OCI-LY1 (cell line): Measurements from ENCODE around the gene KIRREL2.

ENCODE experiments used
- EZH2 ChIP-seq: fragments of 200-600 bp; sonication (generic), shearing (Covaris generic); IDR thresholded peaks from 2 replicates; pipeline ENCODE4 v1.8.0; 2017; ENCODE audit warnings: borderline replicate concordance, mixed run types, mild to moderate bottlenecking, antibody characterized with exemption, low read length, moderate library complexity, mixed read lengths
- TF ChIP-seq, protein P1 (sequence below): fragments of 200-600 bp; sonication (generic), shearing (Covaris generic); IDR thresholded peaks from 2 replicates; pipeline ENCODE4 v1.5.1; 2017; ENCODE audit warnings: mild to moderate bottlenecking, antibody characterized with exemption, low read length, moderate library complexity, mixed read lengths

DNA sequence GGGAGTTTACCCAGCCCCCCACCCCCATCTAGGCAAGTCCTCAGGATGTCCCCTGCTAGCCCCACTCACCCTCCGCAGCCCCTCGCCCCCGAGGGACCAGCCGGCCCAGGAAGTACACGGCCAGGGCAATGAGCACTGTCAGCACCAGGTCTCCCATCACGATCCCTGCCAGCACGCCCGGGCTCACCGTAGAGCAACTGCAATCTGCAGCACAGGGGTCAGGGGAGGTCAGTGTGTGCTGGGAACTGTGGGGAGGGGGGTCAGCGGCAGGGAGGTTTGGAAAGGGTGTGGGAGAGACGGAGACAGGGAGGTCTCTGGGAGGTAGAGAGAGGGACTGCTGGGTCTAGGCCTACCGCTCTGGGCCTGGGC is 50.6 kb downstream of the KIRREL2 start:
- TF ChIP-seq, protein P1, sequence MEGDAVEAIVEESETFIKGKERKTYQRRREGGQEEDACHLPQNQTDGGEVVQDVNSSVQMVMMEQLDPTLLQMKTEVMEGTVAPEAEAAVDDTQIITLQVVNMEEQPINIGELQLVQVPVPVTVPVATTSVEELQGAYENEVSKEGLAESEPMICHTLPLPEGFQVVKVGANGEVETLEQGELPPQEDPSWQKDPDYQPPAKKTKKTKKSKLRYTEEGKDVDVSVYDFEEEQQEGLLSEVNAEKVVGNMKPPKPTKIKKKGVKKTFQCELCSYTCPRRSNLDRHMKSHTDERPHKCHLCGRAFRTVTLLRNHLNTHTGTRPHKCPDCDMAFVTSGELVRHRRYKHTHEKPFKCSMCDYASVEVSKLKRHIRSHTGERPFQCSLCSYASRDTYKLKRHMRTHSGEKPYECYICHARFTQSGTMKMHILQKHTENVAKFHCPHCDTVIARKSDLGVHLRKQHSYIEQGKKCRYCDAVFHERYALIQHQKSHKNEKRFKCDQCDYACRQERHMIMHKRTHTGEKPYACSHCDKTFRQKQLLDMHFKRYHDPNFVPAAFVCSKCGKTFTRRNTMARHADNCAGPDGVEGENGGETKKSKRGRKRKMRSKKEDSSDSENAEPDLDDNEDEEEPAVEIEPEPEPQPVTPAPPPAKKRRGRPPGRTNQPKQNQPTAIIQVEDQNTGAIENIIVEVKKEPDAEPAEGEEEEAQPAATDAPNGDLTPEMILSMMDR: no peak
- no peak for TF ChIP-seq EZH2
